ENCODE data around the gene TRAF6. TPM values are rescaled to one million over a fixed set of nuclear protein-coding genes. Genes with fewer than 3 reads are reported as not detected.
"Not testable (repeated sequence)": the region's sequence is repeated elsewhere in the genome, so short reads cannot be mapped to it uniquely, and the experiment has no call there.

The TRAF6 gene
- total and polyA plus RNA-seq, 2 of the 13 experiments (the other 11 are each of a cell fraction or from before 2014, with no cell fraction given): 3.3 to 5.9 TPM

GRCh38 chr11:36557991-36558390, 47.9 kb upstream of the TRAF6 start:
- ATAC-seq (no peak), DNase-seq (ENCODE audit: low spot score) (no peak), FAIRE-seq (no peak)
- Histone ChIP-seq H3K4me2 (ENCODE audit: low read depth, low read length) (no peak overlapping the region), H3K9me3 (ENCODE audit: low read length) (no peaks in the 10 kb centered on the region), H3K36me3 (replicated peaks in 1 of 2; ENCODE audit: control insufficient read depth in 1 of 2, insufficient read depth in 2 of 2, low read length in 2 of 2) (no peaks in the 10 kb centered on the region), H3K27ac (ENCODE audit: extremely low read length, insufficient read depth, low read length) (no peak overlapping the region), H3K4me3 (replicated peaks in 1 of 3; ENCODE audit: insufficient read depth in 1 of 3, low read depth in 2 of 3, low read length in 3 of 3) (no peak overlapping the region), H3K4me1 (ENCODE audit: insufficient read depth, low read length) (no peaks in the 10 kb centered on the region), H3K27me3 (ENCODE audit: control insufficient read depth in 1 of 2, insufficient read depth in 2 of 2, low read length in 2 of 2) (no peaks in the 10 kb centered on the region), H3K79me2 (ENCODE audit: insufficient read depth, low read length) (no peaks in the 10 kb centered on the region), H2AFZ (ENCODE audit: low read length) (no peak overlapping the region), H4K20me1 (ENCODE audit: insufficient read depth, low read length) (no peaks in the 10 kb centered on the region), H3K9ac (ENCODE audit: insufficient read depth, low read depth, low read length) (no peak overlapping the region)
- no TSS peak for BruUV-seq (replicated peaks)
- CTCF ChIA-PET (ENCODE audit: low intra/inter-chr PET ratio, low total read pairs): no interaction called here
- POLR2A ChIA-PET: no interaction called here
- intact Hi-C loops (cut with micrococcal nuclease; ENCODE audit: unreplicated experiment) (no loop called here), in situ Hi-C loops (cut with HindIII; ENCODE audit: extremely low pct_ligation_motif_present, low pct_unique_long_range_greater_than_20kb) (no loop called here)
- TF ChIP-seq ZBTB7B (CRISPR knock-in tag; IDR thresholded peaks at IDR 0.05): no peak
- no peak for TF ChIP-seq ZNF549 (CRISPR knock-in tag; IDR thresholded peaks at IDR 0.05)
- no peak for TF ChIP-seq RAD21 (CRISPR knock-in tag; IDR thresholded peaks at IDR 0.05)

- H3K36me3 ChIP-seq (replicated peaks in 1 of 2; ENCODE audit: control insufficient read depth in 1 of 2, insufficient read depth in 2 of 2, low read length in 2 of 2); H4K20me1 ChIP-seq (ENCODE audit: insufficient read depth, low read length); FAIRE-seq; H3K79me2 ChIP-seq (ENCODE audit: insufficient read depth, low read length); BruUV-seq (replicated peaks); POLR2A ChIA-PET; H3K4me1 ChIP-seq (ENCODE audit: insufficient read depth, low read length); ATAC-seq; H3K27ac ChIP-seq (ENCODE audit: extremely low read length, insufficient read depth, low read length); in situ Hi-C loops (cut with HindIII; ENCODE audit: extremely low pct_ligation_motif_present, low pct_unique_long_range_greater_than_20kb); H3K9ac ChIP-seq (ENCODE audit: insufficient read depth, low read depth, low read length); H3K4me3 ChIP-seq (replicated peaks in 1 of 3; ENCODE audit: insufficient read depth in 1 of 3, low read depth in 2 of 3, low read length in 3 of 3); CTCF ChIA-PET (ENCODE audit: low intra/inter-chr PET ratio, low total read pairs); H3K27me3 ChIP-seq (ENCODE audit: control insufficient read depth in 1 of 2, insufficient read depth in 2 of 2, low read length in 2 of 2); DNase-seq (ENCODE audit: low spot score); H3K9me3 ChIP-seq (ENCODE audit: low read length); H2AFZ ChIP-seq (ENCODE audit: low read length); intact Hi-C loops (cut with micrococcal nuclease; ENCODE audit: unreplicated experiment); H3K4me2 ChIP-seq (ENCODE audit: low read depth, low read length): not testable (repeated sequence)
- 92% methylated on average over 14 of the region's 17 CpGs for WGBS (ENCODE audit: low lambda C conversion rate)
These were observed 47.3 kb upstream of the TRAF6 start for GRCh38 chr11:36557390-36557789.

All from HepG2 (cell line).